ENCODE results near the gene NDUFA6.
A peak's percentile ranks its signal among the peaks of the same experiment; 100 is the strongest.
"Not testable (repeated sequence)": the region's sequence is repeated elsewhere in the genome, so short reads cannot be mapped to it uniquely, and the experiment has no call there.

Gene NDUFA6

GRCh38 chr22:42111798-42112197 is 21.2 kb upstream of the NDUFA6 start:
- DNase-seq = no peak

GRCh38 chr22:42108848-42109247 is 18.3 kb upstream of the NDUFA6 start:
- no peak for DNase-seq

- DNase-seq = not testable (repeated sequence)
These were observed 13.8 kb upstream of the NDUFA6 start for GRCh38 chr22:42104332-42104860.

- DNase-seq = no peak
These were observed 10.6 kb upstream of the NDUFA6 start for GRCh38 chr22:42101199-42101598.

GRCh38 chr22:42091455-42091782 is 847 bp upstream of the NDUFA6 start:
- no peak for DNase-seq

- DNase-seq = no peak
These were observed 4.5 kb downstream of the NDUFA6 start for GRCh38 chr22:42086051-42086450.

GRCh38 chr22:42084874-42085273 is 5.7 kb downstream of the NDUFA6 start:
- no peak for DNase-seq

- DNase-seq = no peak
These were observed 7.5 kb downstream of the NDUFA6 start for GRCh38 chr22:42083119-42083518.

- DNase-seq = no peak
These were observed 10.3 kb downstream of the NDUFA6 start for GRCh38 chr22:42080287-42080686.

- DNase-seq = peak; percentile 97
These were observed 11.0 kb downstream of the NDUFA6 start, which contains the start of gene SMDT1 for GRCh38 chr22:42079319-42080251. Gene SMDT1, plus strand, starts transcription at chr22:42079700. Its CDS starts 69 bp downstream, at chr22:42079769.

- no peak for DNase-seq
These were observed 11.9 kb downstream of the NDUFA6 start for GRCh38 chr22:42078469-42079318.

- DNase-seq = no peak
These were observed 13.0 kb downstream of the NDUFA6 start for GRCh38 chr22:42077486-42078125.

GRCh38 chr22:42076764-42077485 is 13.6 kb downstream of the NDUFA6 start:
- no peak for DNase-seq

GRCh38 chr22:42074846-42075676 is 15.5 kb downstream of the NDUFA6 start:
- DNase-seq = no peak

GRCh38 chr22:42074132-42074811 is 16.3 kb downstream of the NDUFA6 start, which contains the start of gene PHETA2:
Gene PHETA2, plus strand, starts transcription at chr22:42074248. Its CDS starts 3,046 bp downstream, at chr22:42077294.
- peak; percentile 36 for DNase-seq

GRCh38 chr22:42073621-42074041 is 16.9 kb downstream of the NDUFA6 start:
- DNase-seq = no peak

GRCh38 chr22:42072606-42073330 is 17.8 kb downstream of the NDUFA6 start:
- no peak for DNase-seq

GRCh38 chr22:42071508-42071907 is 19.1 kb downstream of the NDUFA6 start:
- DNase-seq = not testable (repeated sequence)

GRCh38 chr22:42070517-42071422 is 19.8 kb downstream of the NDUFA6 start, which contains the start of gene NAGA:
Gene NAGA, minus strand, starts transcription at chr22:42070812. Its CDS starts 515 bp downstream, at chr22:42070297.
- DNase-seq = peak; percentile 92

Data from stimulated activated naive CD4-positive, alpha-beta T cell treated with Interleukin-2 at 50 U/mL for 16 hours (primary cell).